22Rv1 (cell line): ENCODE measurements around the gene ZBTB48.
"Not testable (repeated sequence)": the region's sequence is repeated elsewhere in the genome, so short reads cannot be mapped to it uniquely, and the experiment has no call there.

Experiments
- H3K27ac ChIP-seq: fragments of 450-650 bp; 2 replicates; pipeline ENCODE4 v1.5.1; 2017
- CTCF ChIP-seq: fragments of 450-650 bp; IDR thresholded peaks from 2 replicates; pipeline ENCODE4 v1.5.1; 2017; ENCODE audit warnings: mild to moderate bottlenecking
- ZFX ChIP-seq: fragments of 450-650 bp; IDR thresholded peaks from 2 replicates; pipeline ENCODE4 v1.6.1; 2017; ENCODE audit warnings: antibody characterized with exemption, borderline replicate concordance

ZBTB48 gene

GRCh38 chr1:6634371-6635052 is 54.7 kb downstream of the ZBTB48 start:
- no peak for TF ChIP-seq ZFX
- peak; percentile 49 for TF ChIP-seq CTCF
- no peak overlapping the region for H3K27ac ChIP-seq

GRCh38 chr1:6635161-6635909 is 55.5 kb downstream of the ZBTB48 start:
- TF ChIP-seq CTCF (no peak), ZFX (no peak)
- H3K27ac ChIP-seq: no peak overlapping the region

DNA sequence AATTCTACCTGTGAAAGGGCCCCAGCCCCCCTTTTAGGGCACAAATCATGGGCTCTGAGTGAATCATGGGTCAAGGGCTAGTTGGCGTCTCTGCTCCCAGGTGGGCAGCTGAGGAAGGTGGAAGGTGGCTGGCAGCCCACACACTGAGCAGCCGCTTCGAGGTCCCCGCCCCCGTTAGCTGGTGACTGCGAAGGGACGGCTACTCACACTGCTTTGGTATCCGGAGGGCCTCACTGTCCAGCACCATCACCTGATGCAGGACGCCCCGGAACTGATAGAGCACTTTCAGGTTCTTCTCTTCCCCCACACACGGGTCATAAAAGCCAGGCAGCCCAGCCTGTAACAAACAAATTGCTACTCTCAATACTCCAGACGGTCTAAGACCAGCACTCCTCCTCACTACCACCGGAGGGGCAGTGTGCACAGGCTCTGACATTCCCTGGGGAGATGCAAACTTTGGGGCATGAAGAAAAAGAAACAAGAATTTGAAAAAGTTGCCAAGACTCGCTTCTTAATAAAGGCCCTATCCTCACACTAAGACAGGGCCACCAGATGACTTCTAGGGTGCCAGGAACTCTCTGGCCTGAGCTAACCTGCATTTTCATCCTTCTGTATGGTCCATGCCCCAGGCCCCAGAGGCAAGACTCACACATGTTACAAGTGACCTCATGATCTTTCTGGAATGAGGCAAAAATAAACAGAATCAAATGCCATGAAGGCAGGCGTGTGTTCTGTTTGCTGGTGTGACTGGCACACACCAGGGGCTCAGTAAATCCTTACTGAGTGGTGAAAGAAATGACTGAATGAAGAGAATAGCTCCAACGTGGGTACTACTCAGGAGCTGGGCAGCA is 56.3 kb downstream of the ZBTB48 start:
- TF ChIP-seq ZFX (no peak), CTCF (no peak)
- H3K27ac ChIP-seq: no peak overlapping the region

GRCh38 chr1:6636778-6637177 is 57.0 kb downstream of the ZBTB48 start:
- H3K27ac ChIP-seq: not testable (repeated sequence)

DNA sequence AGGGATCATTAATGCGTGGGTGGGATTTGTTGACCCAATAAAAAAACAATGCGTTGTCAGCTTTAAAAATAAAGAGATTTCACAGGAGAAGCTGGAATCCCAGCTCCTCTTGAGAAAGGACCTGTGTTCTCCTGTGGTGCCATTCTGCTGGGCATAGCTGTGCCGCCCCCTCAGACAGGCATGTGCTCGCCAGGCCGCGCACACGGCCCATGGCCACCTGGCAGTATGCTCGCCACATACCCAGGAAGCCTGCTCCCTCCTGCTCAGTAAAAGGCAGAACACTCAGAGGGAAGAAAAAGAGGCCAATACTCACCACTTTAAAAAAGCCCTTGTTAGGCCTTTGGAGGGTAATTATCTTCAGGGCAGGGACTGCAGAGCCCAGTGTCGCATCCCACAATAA is 58.0 kb downstream of the ZBTB48 start:
- TF ChIP-seq CTCF: no peak
- TF ChIP-seq ZFX: no peak
- H3K27ac ChIP-seq: no peak overlapping the region

DNA sequence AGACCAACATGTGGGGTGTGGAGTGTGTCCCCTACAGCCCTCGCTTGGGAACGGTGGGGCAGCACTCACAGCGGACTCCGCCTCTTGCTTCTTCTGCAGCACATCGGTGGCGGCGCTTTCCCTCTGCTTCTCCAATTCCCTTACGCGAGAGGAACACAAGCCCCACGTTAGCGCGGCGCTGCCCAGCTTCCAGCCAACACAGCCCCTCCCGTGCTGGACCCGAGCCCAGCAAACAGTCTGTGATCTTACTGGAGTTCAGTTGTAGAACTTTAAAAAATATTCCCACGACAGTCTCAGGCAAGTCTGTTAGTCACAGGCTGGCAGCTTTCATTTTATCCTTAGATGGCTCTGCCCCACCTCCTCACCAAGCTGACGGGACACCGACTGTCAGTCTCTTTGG is 58.4 kb downstream of the ZBTB48 start:
- H3K27ac ChIP-seq: no peak overlapping the region
- TF ChIP-seq ZFX (no peak), CTCF (no peak)
